GM10248 (cell line): Measurements from ENCODE around the gene GET4.

Source experiments
- CTCF ChIA-PET: fragments of 300-600 bp; sonication (Branson Sonifier 250); formaldehyde crosslinking; extraction: SDS; loops from one replicate; lab custom pipeline; 2021; ENCODE audit warnings: antibody characterized with exemption; lab: Yijun Ruan, JAX
- POLR2A ChIA-PET: fragments of 350-650 bp; sonication (Branson Sonifier 250); formaldehyde crosslinking; extraction: SDS; loops from one replicate; lab custom pipeline; 2020; ENCODE audit warnings: antibody characterized with exemption; lab: Yijun Ruan, JAX
- DNase-seq: peaks from one replicate; pipeline ENCODE4 v3.0.0; 2012; ENCODE audit errors: extremely low spot score
- CTCF ChIP-seq: IDR thresholded peaks from 2 replicates; pipeline ENCODE4 v1.5.1; 2012; ENCODE audit warnings: mild to moderate bottlenecking, low read depth; ENCODE audit errors: extremely low read depth, missing control alignments, control extremely low read depth

The GET4 gene

DNA sequence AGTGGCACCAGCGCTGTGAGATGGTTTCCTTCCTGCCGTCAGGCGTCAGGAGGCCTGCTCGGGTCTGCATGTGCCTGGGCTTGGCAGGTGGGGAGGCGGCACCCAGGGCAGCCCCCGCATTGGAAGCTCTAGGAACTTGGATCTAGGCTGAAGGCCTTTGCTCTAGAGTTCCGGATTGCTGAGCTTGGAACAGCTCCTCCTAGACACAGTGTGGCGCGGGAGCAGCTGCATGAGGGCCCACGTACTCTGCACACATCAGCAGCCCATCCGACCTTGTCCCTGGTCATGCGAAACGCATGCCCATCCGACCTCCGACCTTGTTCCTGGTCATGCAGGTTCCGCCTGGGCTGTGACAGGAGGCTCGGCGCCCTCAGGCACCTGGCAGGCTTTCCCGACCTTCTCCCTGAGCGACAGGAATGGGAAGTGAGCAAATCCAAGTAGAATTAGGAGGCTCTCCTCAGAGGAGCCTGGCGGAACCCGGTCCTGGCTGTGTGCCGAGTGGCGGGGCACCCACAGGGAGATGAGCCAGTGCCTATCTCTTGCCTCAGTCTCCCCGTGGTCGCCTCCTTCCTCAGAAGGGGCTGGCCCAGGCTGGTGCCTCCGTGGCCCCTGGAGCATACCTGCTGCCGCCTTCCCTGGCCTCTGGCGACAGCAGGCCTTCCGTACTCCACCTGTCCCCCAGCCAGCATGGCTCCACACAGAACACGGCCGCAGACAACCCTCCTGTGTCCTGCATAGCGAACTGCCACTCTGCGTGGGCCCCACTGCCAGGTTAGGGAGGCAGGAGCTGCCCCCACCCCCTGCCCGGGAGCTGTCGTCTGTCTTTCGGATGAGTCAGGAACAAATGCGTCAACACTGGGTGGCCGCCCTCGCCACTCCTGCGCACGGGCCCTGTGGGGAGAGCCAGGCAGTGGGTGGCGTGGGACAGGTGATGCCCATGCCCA lies 12.0 kb downstream of the GET4 start:
- TF ChIP-seq CTCF, result no peak
- no peak for DNase-seq
- ChIA-PET CTCF (no interaction called here), POLR2A (no interaction called here)

DNA sequence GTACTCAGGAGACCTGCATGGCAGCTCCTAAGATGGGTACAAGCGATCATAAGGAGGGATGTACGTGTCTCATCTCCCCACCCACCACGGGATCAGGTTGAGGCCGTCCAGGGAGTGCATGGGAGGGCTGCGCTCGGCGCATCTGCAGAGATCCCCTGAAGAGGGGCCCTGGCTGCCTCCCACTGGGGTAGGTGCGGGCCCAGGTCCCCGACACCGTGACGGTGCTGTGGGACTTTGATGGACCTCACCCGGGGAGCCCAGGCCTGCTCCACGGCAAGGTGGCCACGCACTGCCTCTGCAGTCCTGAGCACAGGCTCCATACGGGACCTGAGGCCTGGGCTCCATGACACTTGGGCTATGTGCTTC lies 12.7 kb downstream of the GET4 start:
- no peak for TF ChIP-seq CTCF
- ChIA-PET POLR2A (no interaction called here), CTCF (no interaction called here)

GRCh38 chr7:889391-889790 lies 13.0 kb downstream of the GET4 start:
- ChIA-PET POLR2A (no interaction called here), CTCF (no interaction called here)
- TF ChIP-seq CTCF, result no peak
- no peak for DNase-seq

More for the DNA sequence above, 12.7 kb downstream of the GET4 start:
- no peak for DNase-seq

GRCh38 chr7:890868-891267 lies 14.5 kb downstream of the GET4 start:
- no peak for DNase-seq
- ChIA-PET POLR2A (no interaction called here), CTCF (interaction anchor here (0.9 kb wide), 1 partner anchor 11 kb away, joined by 3 read pairs; no protein-coding TSS in a partner anchor)
- TF ChIP-seq CTCF, result no peak

GRCh38 chr7:891291-891690 lies 14.9 kb downstream of the GET4 start:
- POLR2A ChIA-PET, result no interaction called here

DNA sequence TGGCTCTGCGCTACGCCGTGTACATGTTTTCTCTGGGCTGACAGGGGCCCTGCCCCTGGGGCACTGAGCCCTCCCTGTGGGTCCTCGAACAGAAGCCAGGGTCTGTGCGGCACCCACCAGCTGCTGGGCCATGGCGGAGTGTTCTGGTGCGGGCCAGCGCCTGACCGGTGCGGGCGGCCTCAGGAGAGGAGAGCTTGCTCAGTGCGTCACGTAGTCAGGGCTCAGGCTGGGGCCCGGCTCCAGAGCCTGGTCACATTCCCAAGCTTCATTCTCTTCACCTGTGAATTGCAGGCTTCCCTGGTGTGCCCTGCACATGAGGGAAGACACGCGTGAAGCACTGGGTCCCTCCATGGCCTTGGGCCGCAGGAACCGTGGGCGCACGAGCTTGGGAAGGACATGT lies 15.5 kb downstream of the GET4 start:
- no peak for TF ChIP-seq CTCF
- no peak for DNase-seq
- POLR2A ChIA-PET, result no interaction called here
- CTCF ChIA-PET, result interaction anchor here (0.9 to 1.4 kb wide), 3 partner anchors 10 to 86 kb away, joined by 3 read pairs; no protein-coding TSS in a partner anchor

More at GRCh38 chr7:891291-891690, 14.9 kb downstream of the GET4 start:
- CTCF ChIA-PET, result interaction anchor here (0.9 kb wide), 2 partner anchors 10 to 18 kb away, joined by 3 read pairs; no protein-coding TSS in a partner anchor
- no peak for TF ChIP-seq CTCF
- no peak for DNase-seq
